H9 (cell line): ENCODE results near the gene DDX11. TPM values are rescaled to one million over a fixed set of nuclear protein-coding genes. Genes with fewer than 3 reads are reported as not detected.
"Not testable (repeated sequence)": the region's sequence is repeated elsewhere in the genome, so short reads cannot be mapped to it uniquely, and the experiment has no call there.

Experiments
- DNase-seq: peaks from one replicate; pipeline ENCODE4 v3.0.0-alpha.2; 2017
- H2AFZ ChIP-seq: one replicate; pipeline ENCODE4 v1.6.1; 2013; ENCODE audit warnings: mild to moderate bottlenecking, low read length, control low read depth, moderate library complexity
- H2AK5ac ChIP-seq: 2 replicates; pipeline ENCODE4 v1.6.1; 2013; ENCODE audit warnings: low read length, control low read depth, mixed read lengths; ENCODE audit not compliant: insufficient read length
- H2BK120ac ChIP-seq: one replicate; pipeline ENCODE4 v1.6.1; 2013; ENCODE audit warnings: low read depth, mild to moderate bottlenecking, low read length, control low read depth, inconsistent platforms; ENCODE audit not compliant: poor library complexity, severe bottlenecking
- H2BK12ac ChIP-seq: 2 replicates; pipeline ENCODE4 v1.6.1; 2013; ENCODE audit warnings: low read length, control low read depth, mixed read lengths, low read depth; ENCODE audit not compliant: insufficient read length
- H2BK15ac ChIP-seq: 2 replicates; pipeline ENCODE4 v1.6.1; 2013; ENCODE audit warnings: low read depth, low read length, control low read depth
- H2BK20ac ChIP-seq: one replicate; pipeline ENCODE4 v1.6.1; 2013; ENCODE audit warnings: low read depth, mild to moderate bottlenecking, low read length, control low read depth, inconsistent platforms; ENCODE audit not compliant: poor library complexity, severe bottlenecking
- H2BK5ac ChIP-seq: 2 replicates; pipeline ENCODE4 v1.6.1; 2013; ENCODE audit warnings: low read length, control low read depth, mixed read lengths; ENCODE audit not compliant: insufficient read length
- H3K14ac ChIP-seq: 2 replicates; pipeline ENCODE4 v1.6.1; 2013; ENCODE audit warnings: low read length, control low read depth; ENCODE audit not compliant: insufficient read depth
- H3K18ac ChIP-seq: 2 replicates; pipeline ENCODE4 v1.6.1; 2013; ENCODE audit warnings: low read depth, mild to moderate bottlenecking, mixed read lengths, low read length, control low read depth; ENCODE audit not compliant: insufficient read length
- H3K23ac ChIP-seq: 2 replicates; pipeline ENCODE4 v1.6.1; 2013; ENCODE audit warnings: low read length, control low read depth, mixed read lengths, low read depth; ENCODE audit not compliant: insufficient read length
- H3K23me2 ChIP-seq: 2 replicates; pipeline ENCODE4 v1.6.1; 2013; ENCODE audit warnings: low read depth, mild to moderate bottlenecking, mixed read lengths, low read length, control low read depth; ENCODE audit not compliant: insufficient read length, poor library complexity, severe bottlenecking
- H3K27ac ChIP-seq: 2 replicates; pipeline ENCODE4 v1.5.1; 2013; ENCODE audit warnings: low read length, control low read depth, mixed read lengths, low read depth; ENCODE audit not compliant: insufficient read length
- H3K27me3 ChIP-seq: 2 replicates; pipeline ENCODE4 v1.6.1; 2013; ENCODE audit warnings: low read length, control low read depth, inconsistent platforms; ENCODE audit not compliant: insufficient read depth
- H3K4ac ChIP-seq: 2 replicates; pipeline ENCODE4 v1.6.1; 2013; ENCODE audit warnings: low read depth, mild to moderate bottlenecking, control low read depth, inconsistent platforms, low read length, moderate library complexity
- H3K4me1 ChIP-seq: 2 replicates; pipeline ENCODE4 v1.6.1; 2013; ENCODE audit warnings: low read length, control low read depth, inconsistent platforms; ENCODE audit not compliant: insufficient read depth
- H3K4me2 ChIP-seq: 2 replicates; pipeline ENCODE4 v1.6.1; 2013; ENCODE audit warnings: low read length, control low read depth, mixed read lengths; ENCODE audit not compliant: insufficient read length, insufficient read depth
- H3K56ac ChIP-seq: 2 replicates; pipeline ENCODE4 v1.6.1; 2013; ENCODE audit warnings: low read depth, mild to moderate bottlenecking, mixed read lengths, low read length, control low read depth; ENCODE audit not compliant: insufficient read length
- H3K79me1 ChIP-seq: 2 replicates; pipeline ENCODE4 v1.6.1; 2013; ENCODE audit warnings: low read depth, mild to moderate bottlenecking, moderate library complexity, low read length, control low read depth, inconsistent platforms; ENCODE audit not compliant: insufficient read depth, poor library complexity, severe bottlenecking
- H3K79me2 ChIP-seq: 2 replicates; pipeline ENCODE4 v1.6.1; 2013; ENCODE audit warnings: low read length, control low read depth, inconsistent platforms; ENCODE audit not compliant: insufficient read depth
- H3K9ac ChIP-seq: 2 replicates; pipeline ENCODE4 v1.6.1; 2013; ENCODE audit warnings: low read length, control low read depth, mixed read lengths; ENCODE audit not compliant: insufficient read length; ENCODE audit errors: extremely low read depth
- H3K9me3 ChIP-seq: one replicate; pipeline ENCODE4 v1.6.1; 2013; ENCODE audit warnings: low read depth, low read length, inconsistent platforms; ENCODE audit not compliant: control insufficient read depth
- H3T11ph ChIP-seq: one replicate; pipeline ENCODE4 v1.6.1; 2013; ENCODE audit warnings: mild to moderate bottlenecking, low read length, control low read depth, inconsistent platforms
- H4K20me1 ChIP-seq: one replicate; pipeline ENCODE4 v1.6.1; 2013; ENCODE audit not compliant: control insufficient read depth, insufficient read length, insufficient read depth
- H4K5ac ChIP-seq: 2 replicates; pipeline ENCODE4 v1.6.1; 2013; ENCODE audit warnings: low read depth, mild to moderate bottlenecking, mixed read lengths, low read length, control low read depth; ENCODE audit not compliant: insufficient read length
- H4K8ac ChIP-seq: replicated peaks from 2 replicates; pipeline ENCODE4 v1.6.1; 2013; ENCODE audit warnings: low read length, control low read depth, mixed read lengths, low read depth; ENCODE audit not compliant: insufficient read length
- H4K91ac ChIP-seq: 2 replicates; pipeline ENCODE4 v1.6.1; 2013; ENCODE audit warnings: low read depth, mild to moderate bottlenecking, moderate library complexity, mixed read lengths, low read length, control low read depth; ENCODE audit not compliant: insufficient read length
- H3K27ac Mint-ChIP-seq, 3 experiments: 2 replicates in 2 of 3; 3 replicates in 1 of 3; pipeline ENCODE4 v1.8.0; 2020 to 2021; ENCODE audit warnings: mixed read lengths in 3 of 3, mild to moderate bottlenecking in 1 of 3, moderate library complexity in 1 of 3
- H3K27me3 Mint-ChIP-seq: 2 replicates; pipeline ENCODE4 v1.8.0; 2021; ENCODE audit warnings: low read depth, mild to moderate bottlenecking, moderate library complexity, mixed read lengths
- H3K36me3 Mint-ChIP-seq, 3 experiments: 2 replicates in 2 of 3; 3 replicates in 1 of 3; pipeline ENCODE4 v1.8.0; 2020 to 2021; ENCODE audit warnings: low read depth in 3 of 3, mixed read lengths in 3 of 3; ENCODE audit not compliant: insufficient read depth in 1 of 3
- H3K4me1 Mint-ChIP-seq, 2 experiments: 2 replicates each; pipeline ENCODE4 v1.8.0; 2020; ENCODE audit warnings: mixed read lengths in 2 of 2
- H3K4me3 Mint-ChIP-seq, 2 experiments: 2 replicates in 1 of 2; 3 replicates in 1 of 2; pipeline ENCODE4 v1.8.0; 2020 to 2021; ENCODE audit warnings: mild to moderate bottlenecking in 2 of 2, mixed read lengths in 2 of 2, moderate library complexity in 1 of 2
- H3K9me3 Mint-ChIP-seq, 2 experiments: 2 replicates in 1 of 2; 3 replicates in 1 of 2; pipeline ENCODE4 v1.8.0; 2020; ENCODE audit warnings: mild to moderate bottlenecking in 2 of 2, mixed read lengths in 2 of 2, moderate library complexity in 1 of 2
- WGBS: extraction: QIAGEN DNeasy Blood & Tissue Kit; methylation state at CpG from one replicate; pipeline ENCODE4 v1.1.7; 2013; ENCODE audit warnings: missing lambda C conversion rate, low lambda C conversion rate, mixed read lengths; ENCODE audit not compliant: insufficient read length; ENCODE audit errors: extremely low coverage; 5-methylcytosine and 5-hydroxymethylcytosine counted together
- total RNA-seq: library from RNA; stranded (reverse); gene quantifications from 2 replicates; pipeline ENCODE4 v1.2.1, GENCODE V29; 2021

Gene DDX11
- total RNA-seq, 1 experiment from 2014 or later, result 183 TPM

DNA sequence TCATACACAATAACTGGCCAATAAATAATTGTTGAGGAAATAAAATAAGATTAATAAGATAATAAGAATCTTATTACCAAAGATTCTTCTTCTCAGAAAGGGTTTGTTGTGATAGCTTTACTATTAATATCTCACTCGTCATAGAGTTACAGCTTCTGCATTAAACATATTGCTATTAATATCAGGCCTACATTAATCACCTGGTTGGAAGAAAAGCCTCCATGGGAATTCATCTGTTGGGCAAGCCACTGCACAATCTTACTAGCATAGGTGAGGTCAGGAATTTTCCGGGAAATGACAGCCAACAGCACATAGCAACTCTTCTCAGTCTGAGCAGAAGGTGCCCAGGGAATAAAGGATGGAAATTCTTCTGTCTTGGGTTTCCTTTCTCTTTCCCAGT is 51.5 kb downstream of the DDX11 start:
- H3K14ac ChIP-seq, H4K8ac ChIP-seq, H3K9ac ChIP-seq, H2BK12ac ChIP-seq, H3K23ac ChIP-seq, H2BK5ac ChIP-seq, H3K23me2 ChIP-seq, H3K4me1 ChIP-seq, H3K27ac Mint-ChIP-seq, H2AK5ac ChIP-seq, H3K27ac ChIP-seq, H3K4me2 ChIP-seq, H3K79me2 ChIP-seq, H3K4me3 Mint-ChIP-seq, H3K36me3 Mint-ChIP-seq, H4K20me1 ChIP-seq, H2AFZ ChIP-seq, H2BK15ac ChIP-seq, H3K79me1 ChIP-seq, DNase-seq, H2BK120ac ChIP-seq, H4K5ac ChIP-seq, H3K9me3 ChIP-seq, H3K27me3 ChIP-seq, H3K27me3 Mint-ChIP-seq, H2BK20ac ChIP-seq, H3K4ac ChIP-seq, H3T11ph ChIP-seq, H3K9me3 Mint-ChIP-seq, H4K91ac ChIP-seq, H3K18ac ChIP-seq, H3K56ac ChIP-seq: not testable (repeated sequence)
- WGBS, result no CpG with 5 or more reads among the region's 2 CpGs
- H3K4me1 Mint-ChIP-seq, result peaks cover 7 to 14% of the 10 kb centered on the region in 2 experiments

GRCh38 chr12:31127209-31127848 is 53.7 kb downstream of the DDX11 start:
- DNase-seq, H2BK120ac ChIP-seq, H4K20me1 ChIP-seq, H3K9ac ChIP-seq, H3K9me3 Mint-ChIP-seq, H3K79me2 ChIP-seq, H3K79me1 ChIP-seq, H2BK12ac ChIP-seq, H3K4me1 Mint-ChIP-seq, H3K56ac ChIP-seq, H2AK5ac ChIP-seq, H3K9me3 ChIP-seq, H3T11ph ChIP-seq, H4K5ac ChIP-seq, H3K27ac ChIP-seq, H3K36me3 Mint-ChIP-seq, H3K23me2 ChIP-seq, H2BK20ac ChIP-seq, H3K14ac ChIP-seq, H3K4me2 ChIP-seq, H3K18ac ChIP-seq, H3K27me3 Mint-ChIP-seq, H3K27me3 ChIP-seq, H3K23ac ChIP-seq, H2BK5ac ChIP-seq, H3K4me1 ChIP-seq, H4K8ac ChIP-seq, H2BK15ac ChIP-seq, H3K4ac ChIP-seq, H4K91ac ChIP-seq, H2AFZ ChIP-seq, H3K4me3 Mint-ChIP-seq, H3K27ac Mint-ChIP-seq: not testable (repeated sequence)
- no CpG with 5 or more reads among the region's 4 CpGs for WGBS
